Heart left ventricle (tissue), 16 donors: ENCODE measurements around the gene ATRN. TPM values are rescaled to one million over a fixed set of nuclear protein-coding genes. Genes with fewer than 3 reads are reported as not detected.

Experiments
- ATAC-seq, 4 donors: fragments of 200-7000 bp; cut with Tn5 transposase; one replicate each; pipeline ENCODE4 v1.9.1; 2020 to 2022; ENCODE audit warnings: moderate library complexity in 4 of 4, mild to moderate bottlenecking in 3 of 4, moderate number of reproducible peaks in 1 of 4
- DNase-seq, 5 donors: peaks; one replicate each; pipeline ENCODE4 v3.0.0-alpha.2; 2020
- H3K27ac ChIP-seq, 12 donors: fragments of 200-600 bp; sonication (generic) in 4 of 12; one replicate each; pipeline versions ENCODE4 v1.5.0 to v1.8.0; 2016 to 2022; ENCODE audit warnings: mild to moderate bottlenecking in 2 of 12
- H3K27me3 ChIP-seq, 9 donors: fragments of 200-600 bp; sonication (generic) in 2 of 9; one replicate each; pipeline versions ENCODE4 v1.5.1 to v1.8.0; 2016 to 2022; ENCODE audit warnings: mild to moderate bottlenecking in 3 of 9
- H3K36me3 ChIP-seq, 9 donors: fragments of 200-600 bp; sonication (generic) in 2 of 9; one replicate each; pipeline versions ENCODE4 v1.5.0 to v1.8.0; 2018 to 2022; ENCODE audit warnings: mild to moderate bottlenecking in 2 of 9
- H3K4me1 ChIP-seq, 12 donors: fragments of 200-600 bp; sonication (generic) in 4 of 12; one replicate each; pipeline versions ENCODE4 v1.5.0 to v1.8.0; 2016 to 2022; ENCODE audit warnings: mild to moderate bottlenecking in 3 of 12
- H3K4me3 ChIP-seq, 12 donors: fragments of 200-600 bp; sonication (generic) in 4 of 12; one replicate each; pipeline versions ENCODE4 v1.5.0 to v1.8.0; 2017 to 2022; ENCODE audit warnings: mild to moderate bottlenecking in 9 of 12, moderate library complexity in 4 of 12
- H3K9me3 ChIP-seq, 12 donors: fragments of 200-600 bp; sonication (generic) in 4 of 12; one replicate each; pipeline versions ENCODE4 v1.5.0 to v1.8.0; 2016 to 2022; ENCODE audit warnings: mild to moderate bottlenecking in 1 of 12
- CTCF ChIP-seq, 12 donors: fragments of 200-600 bp; sonication (generic) in 4 of 12; IDR thresholded peaks; one replicate each; pipeline versions ENCODE4 v1.5.0 to v1.8.0; 2018 to 2022; ENCODE audit warnings: antibody characterized with exemption in 12 of 12, mild to moderate bottlenecking in 5 of 12
- POLR2A ChIP-seq, 2 donors: fragments of 450-650 bp; IDR thresholded peaks; one replicate each; pipeline ENCODE4 v1.6.1; 2017; ENCODE audit warnings: antibody characterized with exemption in 2 of 2, mild to moderate bottlenecking in 2 of 2, moderate library complexity in 2 of 2
- WGBS, 4 donors: extraction: QIAGEN DNeasy Blood & Tissue Kit in 2 of 4; methylation state at CpG; one replicate each; pipeline versions ENCODE4 v1.1.5 to v1.1.7; 2013 to 2018; 5-methylcytosine and 5-hydroxymethylcytosine counted together
- intact Hi-C, 10 donors: fragments of 100-400 bp; cut with DNase I; formaldehyde crosslinking; loops; one replicate each; pipeline versions ENCODE4 v1.11.1 to v1.14.2; 2022
- polyA plus RNA-seq, 2 donors: library from polyadenylated mRNA; stranded (reverse); fragments of 200-250 nt; gene quantifications; one replicate each; pipeline ENCODE4 v1.2.3, GENCODE V29; 2013
- total RNA-seq, 9 donors: library from RNA; depleted of rRNA in 2 of 9; stranded (reverse); fragments of >200 nt in 2 of 9; fragmentation: NEBNext Ultra II Directional in 3 of 9; extraction: Animal tissue kit (Norgen Biotek cat#: 25700) in 3 of 9; gene quantifications; one replicate each; pipeline versions ENCODE4 v1.1.0 to v1.2.4, GENCODE V29; 2016 to 2023
- donor health status: ischemic (EF 13 %, LVEDD 7.1; RV severe dilation, severe dysfunction).
- donor health status: healthy with polysubstance abuse.
- donor health status: DM: no; HTN: yes; CAD: no.
- donor health status: DM: no; HTN: no; CAD: no.
- donor health status: ischemic (EF 25% LVEDD 6.9; RV normal size, moderate dysfunction).
- donor health status: ischemic (EF 25% LVEDD 5.7; RV mildly dilated, moderate dysfunction).
- donor health status: healthy.
- donor health status: DM: yes; HTN: yes; CAD: no.
- donor health status: ischemic (EF 35%, LVEDD 5.7; RV mildly dilated, moderate dysfunction).
- donor health status: nonischemic (EF 11% LVEDD 7.7; RV severe dilation, severe dysfunction).
- donor health status: DM: yes; HTN: yes; CAD: no.
- donor health status: PGD.
- donor health status: ischemic (EF 29% LVEDD 5.4; RV normal size, mild dysfunction).
- donor health status: nonischemic (EF 23%, LVEDD 6.1; RV moderate dilation, normal function).

The ATRN gene
- total and polyA plus RNA-seq, 11 donors: 4.8 to 44.7 (median 32.6) TPM

GRCh38 chr20:3692706-3693294 is 222.0 kb downstream of the ATRN start:
- no peak for ATAC-seq
- no peak overlapping the region for H3K4me3 ChIP-seq
- WGBS, 4 donors: 92 to 94% (median 93%) methylated on average over 10 to 23 of the region's 23 CpGs

GRCh38 chr20:3693376-3693775 is 222.6 kb downstream of the ATRN start:
- no peaks in the 10 kb centered on the region for H3K4me1 ChIP-seq
- no peak for ATAC-seq
- intact Hi-C loops: no loop called here
- H3K9me3 ChIP-seq: peaks cover 0 to 7% (median 0%) of the 10 kb centered on the region in 12 donors
- H3K27me3 ChIP-seq: no peaks in the 10 kb centered on the region
- H3K27ac ChIP-seq: no peak overlapping the region
- peak in 1 of 5 donors; percentile 60 for DNase-seq
- TF ChIP-seq POLR2A (IDR thresholded peaks at IDR 0.05): no peak
- TF ChIP-seq CTCF (IDR thresholded peaks at IDR 0.05): no peak
- H3K4me3 ChIP-seq: no peak overlapping the region
- peaks cover 0 to 42% (median 0%) of the 10 kb centered on the region in 9 donors for H3K36me3 ChIP-seq
- 85 to 92% (median 87%) methylated on average over 10 to 13 of the region's 13 CpGs for WGBS, 4 donors

More at GRCh38 chr20:3692706-3693294, 222.0 kb downstream of the ATRN start:
- peaks cover 0 to 7% (median 0%) of the 10 kb centered on the region in 12 donors for H3K9me3 ChIP-seq
- intact Hi-C loops: no loop called here
- peak in 1 of 5 donors; percentile 59 for DNase-seq
- H3K27ac ChIP-seq: no peak overlapping the region
- no peaks in the 10 kb centered on the region for H3K27me3 ChIP-seq
- H3K4me1 ChIP-seq: no peaks in the 10 kb centered on the region
- no peak for TF ChIP-seq CTCF (IDR thresholded peaks at IDR 0.05)
- TF ChIP-seq POLR2A (IDR thresholded peaks at IDR 0.05): no peak
- H3K36me3 ChIP-seq: peaks cover 0 to 38% (median 0%) of the 10 kb centered on the region in 9 donors

GRCh38 chr20:3694864-3695263 is 224.0 kb downstream of the ATRN start:
- H3K4me1 ChIP-seq: no peaks in the 10 kb centered on the region
- no peaks in the 10 kb centered on the region for H3K27me3 ChIP-seq
- no peak for TF ChIP-seq CTCF (IDR thresholded peaks at IDR 0.05)
- TF ChIP-seq POLR2A (IDR thresholded peaks at IDR 0.05): no peak
- H3K36me3 ChIP-seq: peaks cover 0 to 45% (median 0%) of the 10 kb centered on the region in 9 donors
- DNase-seq (peak in 1 of 5 donors; percentile 46), ATAC-seq (no peak)
- intact Hi-C loops: no loop called here
- no peak overlapping the region for H3K27ac ChIP-seq
- H3K4me3 ChIP-seq: no peak overlapping the region
- WGBS, 4 donors: 96 to 98% (median 98%) methylated on average over 4 to 5 of the region's 5 CpGs
- H3K9me3 ChIP-seq: peaks cover 0 to 7% (median 0%) of the 10 kb centered on the region in 12 donors

- no peak for ATAC-seq
- H3K36me3 ChIP-seq: peaks cover 0 to 41% (median 0%) of the 10 kb centered on the region in 9 donors
Measured at GRCh38 chr20:3696200-3696599, 225.4 kb downstream of the ATRN start.

More at GRCh38 chr20:3696200-3696599, 225.4 kb downstream of the ATRN start:
- TF ChIP-seq POLR2A (IDR thresholded peaks at IDR 0.05) (no peak), CTCF (IDR thresholded peaks at IDR 0.05) (peak in 5 of 12 donors; percentile 6 to 37 (median 25))
- Histone ChIP-seq H3K9me3 (peaks cover 0 to 7% (median 0%) of the 10 kb centered on the region in 12 donors), H3K27me3 (no peaks in the 10 kb centered on the region), H3K27ac (no peak overlapping the region), H3K4me1 (no peaks in the 10 kb centered on the region), H3K4me3 (no peak overlapping the region)
- no peak for DNase-seq
- WGBS, 4 donors: 67 to 100% (median 91%) methylated on average over 1 of the region's 1 CpG
- intact Hi-C loops: no loop called here
